HG03520 (cell line): Measurements from ENCODE around the gene BCL3.
"Not testable (repeated sequence)": the region's sequence is repeated elsewhere in the genome, so short reads cannot be mapped to it uniquely, and the experiment has no call there.

Experiments used
- ATAC-seq: cut with Tn5 transposase; IDR thresholded peaks from one replicate; pipeline ENCODE4 v1.9.1; 2021; ENCODE audit warnings: mild to moderate bottlenecking, moderate library complexity; ENCODE audit not compliant: unreplicated experiment

BCL3 gene

DNA sequence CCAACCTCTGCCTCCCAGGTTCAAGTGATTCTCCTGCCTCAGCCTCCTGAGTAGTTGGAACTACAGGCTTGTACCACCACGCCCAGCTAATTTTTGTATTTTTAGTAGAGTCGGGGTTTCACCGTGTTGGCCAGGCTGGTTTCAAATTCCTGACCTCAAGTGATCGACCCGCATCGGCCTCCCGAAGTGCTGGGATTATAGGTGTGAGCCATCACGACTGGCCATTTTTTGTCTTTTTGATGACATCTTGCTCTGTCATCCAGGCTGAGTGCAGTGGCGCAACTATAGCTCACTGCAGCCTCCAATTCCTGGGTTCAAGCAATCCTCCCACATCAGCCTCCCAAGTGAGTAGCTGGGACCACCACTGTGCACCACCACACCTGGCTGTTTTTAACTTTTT, 28.1 kb upstream of the BCL3 start:
- not testable (repeated sequence) for ATAC-seq

- no peak for ATAC-seq
Measured at GRCh38 chr19:44720945-44721344, 27.6 kb upstream of the BCL3 start.

GRCh38 chr19:44721369-44721768, 27.1 kb upstream of the BCL3 start:
- not testable (repeated sequence) for ATAC-seq

DNA sequence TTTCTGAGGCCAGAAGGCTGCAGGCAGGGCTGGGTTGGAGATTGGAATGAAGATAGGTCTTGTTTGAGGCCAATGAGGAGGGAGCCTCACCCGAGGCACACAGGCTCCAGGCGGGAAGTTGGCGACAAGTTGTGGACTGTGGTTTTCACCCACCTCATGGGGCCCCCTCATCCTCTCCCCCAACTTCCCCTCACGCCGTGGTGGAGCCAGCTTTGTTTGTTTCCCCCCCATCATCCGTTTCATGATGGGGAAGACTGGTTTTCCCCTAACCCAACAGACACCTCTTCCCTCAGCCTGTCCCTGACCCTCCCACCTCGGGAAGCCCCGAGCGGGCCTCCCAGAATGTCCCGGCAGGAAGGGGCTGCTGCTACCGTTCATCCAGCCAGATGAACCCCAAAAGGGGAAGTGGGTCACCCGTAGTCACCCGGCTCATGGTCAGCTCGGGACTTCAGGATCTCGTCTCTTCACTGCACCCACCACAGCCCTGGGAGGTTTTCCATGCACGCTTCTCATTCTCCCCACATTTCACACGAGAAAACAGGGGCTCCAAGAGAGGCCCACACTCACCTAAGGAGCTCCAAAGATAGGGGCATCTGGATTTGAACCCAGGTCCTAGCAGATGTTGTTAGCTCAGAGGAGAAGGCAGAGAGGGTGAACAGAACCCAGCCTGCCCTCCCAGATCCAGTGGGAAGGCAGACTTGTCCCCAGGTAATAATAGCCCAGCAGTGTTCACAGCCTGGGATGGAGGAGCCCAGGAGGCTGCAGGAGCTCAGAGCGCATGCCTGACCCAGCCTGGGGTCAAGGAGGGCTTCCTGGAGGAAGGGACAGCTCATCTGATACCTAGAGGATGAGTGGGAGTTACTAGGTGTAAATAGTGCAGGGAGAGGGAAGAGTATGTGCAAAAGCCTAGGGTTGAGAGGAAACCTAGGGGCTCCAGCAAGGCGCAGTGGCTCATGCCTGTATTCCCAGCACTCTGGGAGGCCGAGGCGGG, 26.1 kb upstream of the BCL3 start:
- no peak for ATAC-seq

DNA sequence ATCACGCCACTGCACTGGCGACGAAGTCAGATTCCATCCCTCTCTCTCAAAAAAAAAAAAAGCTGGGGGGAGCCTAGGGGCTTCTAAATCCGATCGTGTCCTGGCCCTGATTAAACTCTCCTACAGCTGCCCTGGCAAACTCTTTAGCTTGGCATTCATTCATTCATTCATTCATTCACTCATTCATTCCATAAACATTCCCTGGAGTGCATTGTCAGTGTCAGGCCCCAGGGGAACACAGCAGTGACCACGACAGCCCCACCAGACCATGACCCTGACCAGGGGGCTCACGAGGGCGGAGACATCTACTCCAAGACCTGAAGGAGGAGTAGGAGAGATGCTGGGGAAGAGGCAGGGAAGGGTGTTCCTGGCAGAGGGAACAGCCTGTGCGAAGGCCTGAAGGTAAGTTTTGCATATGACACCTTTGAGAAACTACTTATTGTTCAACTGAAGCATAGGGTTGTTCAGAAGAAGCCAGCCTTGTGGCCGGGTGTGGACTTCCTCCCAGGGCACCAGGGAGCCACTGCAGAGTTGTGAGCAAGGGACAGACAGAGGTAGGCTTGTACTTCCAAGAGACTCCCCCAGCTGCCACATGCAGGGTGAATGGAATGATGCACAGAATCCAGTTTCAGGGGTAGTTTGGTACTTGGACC, 25.1 kb upstream of the BCL3 start:
- ATAC-seq: no peak

GRCh38 chr19:44723952-44724319, 24.6 kb upstream of the BCL3 start:
- no peak for ATAC-seq

- ATAC-seq: no peak
Measured at GRCh38 chr19:44725251-44725650, 23.3 kb upstream of the BCL3 start.

GRCh38 chr19:44725684-44726083, 22.8 kb upstream of the BCL3 start:
- no peak for ATAC-seq

- ATAC-seq: no peak
Measured at GRCh38 chr19:44726465-44726864, 22.0 kb upstream of the BCL3 start.

- no peak for ATAC-seq
Measured at GRCh38 chr19:44728178-44728577, 20.3 kb upstream of the BCL3 start.

GRCh38 chr19:44729516-44730033, 18.9 kb upstream of the BCL3 start:
- no peak for ATAC-seq

DNA sequence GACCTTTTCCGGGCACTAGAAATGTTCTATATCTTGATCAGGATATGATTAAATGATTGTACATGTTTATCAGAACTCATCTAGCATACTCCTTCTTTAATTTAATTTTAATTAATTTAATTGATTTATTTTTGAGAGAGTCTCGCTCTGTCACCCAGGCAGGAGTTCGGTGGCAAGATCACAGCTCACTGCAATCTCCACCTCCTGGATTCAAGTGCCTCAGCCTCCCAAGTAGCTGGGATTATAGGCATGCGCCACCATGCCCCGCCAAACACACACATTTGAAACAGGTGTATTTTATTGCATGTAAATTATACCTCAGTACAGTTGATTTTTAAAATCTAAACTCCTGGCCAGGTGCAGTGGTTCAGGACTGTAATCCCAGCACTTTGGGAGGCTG, 17.4 kb upstream of the BCL3 start:
- no peak for ATAC-seq

- no peak for ATAC-seq
Measured at GRCh38 chr19:44731622-44732021, 16.9 kb upstream of the BCL3 start.

DNA sequence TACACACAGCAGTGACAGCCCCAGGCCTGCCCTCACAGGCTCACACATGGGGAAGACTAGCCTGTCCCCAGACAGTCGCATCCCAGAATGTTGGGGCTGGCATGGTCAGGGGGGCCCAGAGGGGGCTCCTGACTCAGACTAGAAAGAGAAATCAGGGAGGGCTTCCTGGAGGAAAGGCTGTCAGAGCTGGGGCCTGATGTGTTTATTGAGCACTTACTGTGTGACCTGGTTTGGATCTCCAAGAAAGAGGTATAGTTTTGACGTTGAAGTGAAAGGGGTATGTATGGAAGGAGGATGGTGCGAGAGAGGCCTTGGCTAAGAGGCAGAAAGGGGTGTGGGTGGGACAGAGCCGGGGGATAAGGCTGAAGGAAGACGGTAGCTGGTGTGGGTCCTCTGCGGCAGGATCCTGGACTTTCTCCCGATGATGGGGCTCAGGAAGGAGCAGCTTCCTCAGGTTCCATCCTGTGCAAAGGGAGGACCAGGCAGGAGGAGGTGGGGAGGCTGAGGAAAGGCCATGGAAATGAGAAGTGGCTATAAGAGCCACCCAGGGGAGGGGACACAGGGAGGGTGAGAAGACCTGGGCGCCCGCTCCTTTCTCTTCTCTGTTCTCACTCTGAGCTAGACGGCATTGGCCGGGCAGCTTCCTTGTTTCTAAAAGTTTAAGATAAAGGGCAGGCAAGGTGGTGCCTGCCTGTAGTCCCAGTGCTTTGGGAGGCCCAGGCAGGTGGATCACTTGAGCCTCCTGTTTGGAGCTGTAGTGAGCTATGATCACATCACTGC, 16.1 kb upstream of the BCL3 start:
- ATAC-seq: no peak

- ATAC-seq: no peak
Measured at GRCh38 chr19:44734357-44734756, 14.2 kb upstream of the BCL3 start.

GRCh38 chr19:44735011-44735410, 13.5 kb upstream of the BCL3 start:
- ATAC-seq: no peak

GRCh38 chr19:44737238-44738071, 11.1 kb upstream of the BCL3 start:
- no peak for ATAC-seq

GRCh38 chr19:44738136-44738535, 10.4 kb upstream of the BCL3 start:
- ATAC-seq: no peak

DNA sequence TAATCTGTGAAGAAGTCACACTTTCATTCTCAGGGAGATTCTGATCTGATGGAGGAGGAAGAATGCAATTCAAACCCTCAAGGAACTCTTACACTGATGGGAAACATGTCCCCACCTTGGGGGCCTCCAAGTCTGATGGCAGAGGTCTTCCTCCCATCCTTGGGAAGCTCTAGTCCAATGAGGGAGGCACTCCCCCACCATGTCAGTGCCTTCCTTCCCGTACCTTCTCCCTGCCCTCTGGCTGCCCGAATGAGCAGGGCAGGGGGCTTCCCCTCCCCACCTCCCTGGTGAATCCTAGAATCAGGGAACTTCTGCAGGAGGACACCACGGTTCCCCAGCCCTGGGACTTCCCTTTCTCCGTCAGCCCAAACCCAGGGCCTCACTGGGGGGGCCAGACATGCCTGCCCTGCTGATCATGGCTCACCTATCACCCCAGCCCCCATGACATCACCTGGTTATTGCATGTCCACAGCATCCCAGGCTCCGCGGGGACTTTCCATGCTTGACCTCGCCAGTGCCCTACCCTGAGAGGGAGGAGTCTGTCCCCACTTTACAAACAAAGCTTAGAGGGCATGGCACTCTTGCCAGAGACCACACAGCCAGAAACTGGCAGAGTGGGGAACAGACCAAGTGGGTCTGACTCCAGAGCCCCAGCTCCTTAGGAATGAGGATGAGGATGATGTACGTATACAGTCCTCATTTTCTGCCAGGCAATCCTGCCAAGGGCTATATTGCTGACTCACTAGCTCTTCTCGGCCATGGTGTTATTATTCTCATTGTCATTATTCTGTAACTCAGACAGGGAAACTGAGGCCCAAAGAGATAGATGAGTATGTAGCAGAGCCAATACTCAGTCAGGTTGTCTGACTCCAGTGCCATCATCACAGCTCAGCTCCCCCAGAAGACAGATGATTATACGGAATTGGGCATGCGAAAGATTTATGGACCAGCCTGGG, 9.6 kb upstream of the BCL3 start:
- no peak for ATAC-seq
